Stimulated activated CD4-positive, alpha-beta T cell treated with anti-CD3 and anti-CD28 coated beads, Interleukin-15, amount 100 ng/mL, for 24 hours (primary cell): ENCODE results near the gene SLC7A6.

Experiments used
- DNase-seq: peaks from one replicate; pipeline ENCODE4 v3.0.0-alpha.2; 2020

Gene SLC7A6

GRCh38 chr16:68310774-68311511 is 46.6 kb downstream of the SLC7A6 start, which contains the start of the genes PRMT7 and SLC7A6OS:
TSS of gene PRMT7 (plus strand) at chr16:68311019. CDS start at chr16:68315980, 4,961 bp downstream.
TSS of gene SLC7A6OS (minus strand) at chr16:68310946. CDS start at chr16:68310926, 20 bp downstream.
- DNase-seq, result peak; percentile 97

DNA sequence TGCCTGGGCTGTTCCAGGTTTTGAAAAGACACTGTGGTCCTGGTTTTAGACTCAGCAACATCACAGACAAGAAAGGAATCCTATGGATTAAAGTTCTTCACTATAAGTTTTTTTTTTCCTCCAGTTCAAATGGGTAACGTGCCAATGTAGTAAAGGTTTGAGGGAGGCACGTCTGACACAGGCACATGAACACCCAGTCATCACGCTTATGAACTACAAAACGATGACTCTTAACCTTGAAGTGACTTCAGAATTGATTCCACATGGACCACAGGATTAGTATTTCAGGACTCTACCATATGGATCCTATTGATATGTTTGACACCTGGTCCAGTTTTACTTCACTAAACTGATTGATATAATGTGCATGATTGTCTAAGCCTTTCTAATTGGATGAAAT is 48.8 kb downstream of the SLC7A6 start:
- DNase-seq, result no peak

DNA sequence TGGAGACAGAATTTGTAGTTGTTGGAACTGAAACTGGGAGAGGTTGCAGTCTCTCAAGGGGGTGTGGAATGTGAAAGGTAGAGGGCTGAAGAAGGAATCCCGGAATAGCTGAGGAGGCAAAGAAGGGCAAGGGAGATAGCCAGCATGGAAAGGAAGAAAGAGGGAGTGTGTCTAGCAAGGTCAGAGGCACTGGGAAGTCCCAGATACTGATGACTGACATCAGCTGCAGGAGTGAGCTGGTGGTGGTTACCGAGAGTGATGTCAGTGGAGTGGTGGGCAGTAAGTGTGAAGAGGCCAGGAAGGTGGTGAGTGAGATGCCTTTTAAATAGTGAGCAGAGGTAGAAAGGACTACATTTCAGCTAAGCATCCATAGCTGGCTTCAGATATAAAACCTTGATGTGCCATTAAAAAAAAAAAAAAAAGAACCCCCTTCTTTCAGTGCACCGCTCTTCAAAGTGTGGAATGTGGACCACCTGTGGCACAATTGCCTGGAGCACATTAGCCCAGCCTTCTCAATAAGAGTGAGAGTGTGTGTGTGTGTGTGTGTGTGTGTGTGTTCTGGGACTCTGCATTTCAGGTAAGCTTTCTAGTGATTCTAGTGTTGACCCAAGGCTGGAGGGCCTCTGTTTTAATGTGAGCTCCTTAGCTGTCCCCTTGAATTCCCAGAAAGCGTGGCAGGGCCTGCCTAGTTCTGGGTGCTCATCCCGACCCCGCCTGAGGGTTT is 55.0 kb downstream of the SLC7A6 start:
- peak; percentile 61 for DNase-seq

DNA sequence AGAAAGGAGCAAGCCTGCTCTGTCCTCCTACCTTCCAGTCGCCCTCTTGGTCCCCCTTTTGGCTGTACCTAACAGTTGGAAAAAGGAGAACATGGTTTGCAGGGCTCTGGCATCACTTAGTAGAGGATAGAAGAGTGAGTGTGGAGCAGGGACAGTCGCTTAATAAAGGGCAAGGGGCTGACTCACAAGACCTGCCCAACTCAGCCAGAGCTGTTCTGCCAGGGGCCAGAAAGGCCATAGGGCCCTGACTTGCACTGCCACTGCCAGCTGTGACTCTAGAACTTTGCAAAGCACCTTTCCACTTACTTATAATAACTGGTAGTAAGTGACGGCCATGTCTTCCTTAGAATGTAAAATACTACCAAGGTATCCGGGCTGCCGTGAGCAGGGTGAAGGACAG is 60.0 kb downstream of the SLC7A6 start:
- DNase-seq, result no peak

- no peak for DNase-seq
These were observed 60.5 kb downstream of the SLC7A6 start for GRCh38 chr16:68324780-68325357.

DNA sequence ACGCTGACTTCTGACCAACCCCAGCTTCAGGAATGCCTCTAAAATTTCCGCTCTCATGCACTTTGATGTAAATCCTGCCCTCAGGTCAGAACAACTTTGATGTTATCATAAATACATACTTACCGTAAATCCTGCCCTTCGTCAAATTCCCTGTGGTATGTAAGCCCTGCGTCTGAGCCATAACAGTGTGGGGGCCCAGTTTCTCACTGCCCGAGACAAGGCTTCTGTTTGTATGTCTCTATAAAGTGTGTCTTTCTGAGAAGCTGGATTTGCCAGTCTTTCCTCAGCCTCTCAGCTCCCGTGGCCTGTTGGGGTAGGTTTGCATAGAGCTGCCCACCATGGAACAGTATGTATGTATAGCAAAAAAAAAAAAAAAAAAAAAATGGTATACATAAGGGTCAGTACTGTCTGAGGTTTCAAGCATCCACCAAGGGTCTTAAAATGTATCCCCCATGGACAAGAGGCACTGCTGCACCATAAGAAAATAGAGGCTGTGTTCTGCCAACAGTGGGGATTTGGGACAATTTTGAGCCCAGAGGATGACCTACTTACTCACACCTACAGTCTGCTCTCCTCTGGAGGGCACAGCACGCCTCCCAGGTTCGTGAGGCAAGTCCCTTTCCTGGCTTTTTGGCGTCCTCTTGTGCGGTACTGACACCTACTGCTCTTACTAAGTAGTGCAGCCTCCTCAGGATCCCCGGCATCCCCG is 64.0 kb downstream of the SLC7A6 start:
- peak; percentile 82 for DNase-seq

- DNase-seq, result no peak
These were observed 64.6 kb downstream of the SLC7A6 start for GRCh38 chr16:68328860-68329390.

DNA sequence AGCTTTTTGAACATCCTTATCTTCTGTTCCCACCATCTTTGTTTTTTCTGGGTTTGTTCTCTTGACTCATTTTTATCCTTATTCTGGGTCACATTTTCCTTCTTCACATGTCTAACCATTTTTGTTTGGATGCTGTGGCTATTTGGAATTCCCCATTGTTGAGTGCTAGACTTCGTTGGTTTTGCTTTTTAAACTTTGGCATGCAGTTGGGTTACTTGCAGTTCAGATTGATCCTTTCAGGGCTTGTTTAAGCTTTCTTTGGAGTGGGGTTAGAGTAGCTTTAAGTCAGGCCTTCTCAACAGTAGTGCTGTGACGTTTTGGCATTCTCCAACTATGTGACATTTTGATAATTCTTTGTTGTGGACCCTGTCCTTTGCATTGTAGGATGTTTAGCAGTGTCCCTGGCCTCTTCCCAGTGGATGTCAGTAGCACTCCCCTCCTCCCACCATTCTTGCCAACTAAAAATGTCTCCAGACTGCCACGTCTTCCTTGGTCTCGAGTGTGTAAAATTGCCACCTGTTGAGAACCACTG is 67.6 kb downstream of the SLC7A6 start:
- no peak for DNase-seq

GRCh38 chr16:68332411-68333121 is 68.2 kb downstream of the SLC7A6 start:
- no peak for DNase-seq

GRCh38 chr16:68335175-68335574 is 70.8 kb downstream of the SLC7A6 start:
- no peak for DNase-seq

GRCh38 chr16:68338326-68339119 is 74.2 kb downstream of the SLC7A6 start:
- DNase-seq, result no peak

DNA sequence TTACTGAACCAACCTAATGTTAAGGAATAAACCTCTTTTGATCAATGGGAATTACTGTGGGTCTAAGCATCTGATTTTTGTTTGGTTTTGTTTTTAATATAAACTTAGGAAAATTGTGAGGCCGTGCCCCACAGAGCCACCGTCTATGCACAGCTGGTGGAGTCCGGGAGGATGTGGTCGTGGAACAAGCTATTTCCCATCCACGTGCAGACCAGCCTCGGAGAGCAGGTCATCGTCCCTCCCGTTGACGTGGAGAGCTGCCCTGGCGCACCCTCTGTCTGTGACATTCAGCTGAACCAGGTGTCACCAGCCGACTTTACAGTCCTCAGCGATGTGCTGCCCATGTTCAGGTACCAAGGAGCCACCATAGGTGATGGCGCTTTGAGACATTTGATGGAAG is 74.9 kb downstream of the SLC7A6 start:
- no peak for DNase-seq

GRCh38 chr16:68342620-68343019 is 78.3 kb downstream of the SLC7A6 start:
- no peak for DNase-seq

DNA sequence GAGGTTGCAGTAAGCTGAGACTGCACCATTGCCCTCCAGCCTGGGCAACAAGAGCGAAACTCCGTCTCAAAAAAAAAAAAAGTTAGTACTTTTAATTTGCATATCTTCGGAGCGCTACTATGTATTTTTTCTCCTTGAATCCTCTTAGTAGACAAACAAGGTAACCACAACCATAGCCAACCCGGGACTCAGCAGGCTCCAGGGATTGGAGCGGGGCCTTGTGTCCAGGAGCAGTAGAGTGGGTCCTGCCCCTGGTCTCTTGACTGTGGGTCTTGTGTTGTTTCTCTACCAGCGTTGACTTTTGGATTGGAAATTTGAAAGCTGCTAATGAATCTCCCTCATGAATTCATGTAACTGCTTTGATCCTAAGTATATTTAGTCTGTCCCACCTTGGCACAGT is 78.8 kb downstream of the SLC7A6 start:
- DNase-seq, result no peak

GRCh38 chr16:68344252-68344651 is 79.9 kb downstream of the SLC7A6 start:
- no peak for DNase-seq

DNA sequence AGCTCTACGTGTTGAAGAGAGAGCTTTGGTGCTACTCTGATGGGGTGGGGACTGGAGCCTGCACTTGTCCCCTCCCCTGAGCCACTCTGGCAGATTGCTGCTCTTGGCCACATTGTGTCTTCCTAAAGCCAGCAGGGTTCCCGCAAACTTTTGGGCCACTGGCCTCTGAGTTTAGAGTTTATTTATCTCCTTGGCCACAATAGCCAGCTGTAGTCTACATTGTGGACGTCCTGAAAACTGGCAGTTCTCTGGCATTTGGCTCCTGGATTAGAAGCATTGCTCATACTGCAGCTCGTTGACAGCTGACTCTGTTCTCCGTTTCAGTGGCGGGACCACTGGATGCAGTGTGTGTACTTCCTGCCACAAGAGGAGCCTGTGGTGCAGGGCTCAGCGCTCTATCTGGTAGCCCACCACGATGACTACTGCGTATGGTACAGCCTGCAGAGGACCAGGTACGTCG is 81.1 kb downstream of the SLC7A6 start:
- no peak for DNase-seq

DNA sequence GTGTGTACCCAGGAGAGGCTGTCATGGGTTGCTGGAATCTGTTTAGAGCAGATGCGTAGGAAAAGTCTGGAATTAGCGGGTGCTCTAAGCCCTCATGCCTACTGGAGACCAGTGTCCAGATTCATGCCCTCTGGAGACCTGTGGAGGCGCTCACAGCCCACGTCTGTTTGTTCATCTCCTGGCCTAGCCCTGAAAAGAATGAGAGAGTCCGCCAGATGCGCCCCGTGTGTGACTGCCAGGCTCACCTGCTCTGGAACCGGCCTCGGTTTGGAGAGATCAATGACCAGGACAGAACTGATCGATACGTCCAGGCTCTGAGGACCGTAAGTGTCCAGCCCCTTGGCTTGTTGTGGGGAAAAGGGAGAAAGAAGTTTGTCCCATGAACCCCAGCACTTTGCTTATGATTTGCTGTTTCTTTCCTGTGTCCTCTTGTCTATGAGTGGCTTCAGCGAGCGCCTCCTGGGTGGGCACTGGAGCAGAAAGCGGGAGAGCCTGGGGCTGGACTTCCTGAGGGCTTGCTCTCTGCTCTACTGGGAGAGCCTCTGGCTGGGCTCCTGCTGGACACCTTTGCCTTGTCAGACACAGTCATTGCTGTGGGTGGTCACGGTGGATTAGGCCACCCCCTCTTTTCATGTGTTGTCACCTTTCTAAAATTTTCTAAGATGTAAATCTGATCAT is 81.8 kb downstream of the SLC7A6 start:
- no peak for DNase-seq

DNA sequence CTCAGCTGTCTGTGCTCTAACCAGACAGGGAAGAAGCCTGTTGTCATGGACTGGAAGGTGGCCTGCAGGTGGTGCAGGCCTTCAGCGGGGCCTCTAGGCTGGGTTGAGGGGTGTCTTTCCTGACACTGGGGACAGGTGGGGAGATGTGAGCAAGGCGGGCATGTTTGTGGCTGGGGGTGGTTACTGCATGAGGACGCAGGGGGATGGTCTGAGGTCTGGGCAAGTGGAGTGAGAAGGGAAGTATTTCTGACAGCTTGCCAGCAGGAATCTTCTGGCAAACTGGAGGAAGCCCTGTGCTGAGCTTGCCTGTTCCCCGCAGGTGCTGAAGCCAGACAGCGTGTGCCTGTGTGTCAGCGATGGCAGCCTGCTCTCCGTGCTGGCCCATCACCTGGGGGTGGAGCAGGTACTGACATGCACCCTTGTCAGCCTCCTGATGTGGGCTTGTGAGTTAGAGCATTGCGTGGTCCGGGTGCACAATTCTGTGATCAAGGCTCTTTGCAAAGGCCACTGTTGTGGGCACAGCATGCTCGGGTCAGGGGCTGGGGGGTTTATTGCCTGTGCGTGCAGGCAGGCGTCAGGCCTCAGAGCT is 82.7 kb downstream of the SLC7A6 start:
- DNase-seq, result no peak

DNA sequence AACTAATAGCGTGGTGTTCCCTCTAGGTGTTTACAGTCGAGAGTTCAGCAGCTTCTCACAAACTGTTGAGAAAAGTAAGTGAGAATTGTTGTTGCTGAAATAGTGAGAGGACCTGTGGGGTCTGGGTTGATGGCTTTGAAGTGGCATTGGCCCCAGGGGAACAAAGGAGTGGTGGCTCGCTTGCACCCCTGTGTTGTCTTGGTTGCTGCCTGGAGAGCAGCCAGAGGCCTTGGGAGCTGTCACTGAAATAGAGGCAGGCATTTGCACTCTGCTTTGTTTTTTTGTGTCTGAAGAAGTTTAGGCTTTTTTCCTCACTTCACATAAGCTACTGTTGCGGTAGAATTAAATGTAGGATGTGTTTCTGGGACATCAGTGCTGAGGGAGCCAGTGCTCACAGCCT is 83.3 kb downstream of the SLC7A6 start:
- no peak for DNase-seq
